HG03558 (cell line): ENCODE results near the gene KCNJ1.

Experiments
- ATAC-seq: cut with Tn5 transposase; IDR thresholded peaks from one replicate; pipeline ENCODE4 v1.9.1; 2021; ENCODE audit warnings: moderate number of reproducible peaks; ENCODE audit not compliant: unreplicated experiment; ENCODE audit errors: extremely low read depth

Gene KCNJ1

GRCh38 chr11:128902515-128903066, 35.5 kb upstream of the KCNJ1 start:
- no peak for ATAC-seq

DNA sequence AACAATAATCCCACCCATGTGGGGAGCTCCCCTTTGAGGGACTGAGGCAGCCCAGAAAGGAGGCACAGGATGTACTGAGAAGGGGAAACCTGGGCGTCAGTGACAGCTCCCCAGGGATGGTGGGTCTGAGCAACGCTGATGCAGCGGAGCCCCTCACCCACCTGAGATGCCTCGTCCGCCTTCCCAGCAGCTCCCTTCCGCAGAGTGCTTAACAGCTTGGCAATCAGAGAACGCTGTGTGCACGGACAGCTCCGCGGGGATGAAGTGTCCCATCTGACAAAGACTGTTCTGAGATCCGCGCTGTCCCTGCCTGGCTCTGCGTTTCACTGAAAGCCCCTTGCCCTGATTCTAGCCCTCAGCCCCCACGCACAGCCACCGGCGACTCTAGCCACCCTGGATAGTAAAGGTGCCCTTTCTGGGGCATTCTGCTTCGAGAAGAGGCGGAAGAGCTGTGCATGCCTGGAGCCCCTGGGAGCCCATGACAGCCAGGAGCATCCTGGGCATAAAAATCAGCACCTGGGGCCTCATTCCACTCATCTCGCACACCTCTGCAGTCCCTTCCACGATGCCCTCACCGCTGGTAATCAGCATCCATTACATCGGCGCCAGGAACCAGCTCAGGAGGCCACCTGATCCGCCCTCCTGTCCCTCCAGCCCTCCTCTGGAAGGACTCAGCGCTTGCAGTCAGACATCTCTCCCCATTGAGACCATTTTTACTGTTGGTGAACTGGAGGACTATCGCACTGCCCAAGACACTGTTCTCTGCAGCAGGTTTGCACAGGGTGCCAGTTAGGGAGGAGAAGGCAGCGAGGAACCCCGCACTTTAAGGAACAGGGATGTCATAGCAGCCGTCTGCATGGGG, 34.8 kb upstream of the KCNJ1 start:
- no peak for ATAC-seq

DNA sequence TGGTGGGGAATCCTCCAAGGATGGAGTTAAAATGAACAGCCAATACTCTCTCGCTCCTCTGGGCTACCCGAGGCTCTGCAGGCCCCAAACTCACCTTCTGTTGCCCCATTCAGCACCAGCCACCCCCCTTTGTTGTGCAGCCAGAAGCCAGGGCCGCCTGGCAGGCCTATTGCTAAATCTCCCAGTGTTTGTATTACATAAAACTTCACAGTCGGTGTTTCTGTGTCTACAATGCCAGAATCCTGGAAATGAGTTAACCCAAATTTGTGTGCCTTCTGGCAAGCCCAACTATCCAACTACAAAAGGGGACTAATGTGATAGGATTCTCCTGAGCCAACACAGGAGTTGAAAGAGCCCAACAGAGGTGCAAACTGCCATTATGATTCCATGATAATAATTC, 33.4 kb upstream of the KCNJ1 start:
- no peak for ATAC-seq

DNA sequence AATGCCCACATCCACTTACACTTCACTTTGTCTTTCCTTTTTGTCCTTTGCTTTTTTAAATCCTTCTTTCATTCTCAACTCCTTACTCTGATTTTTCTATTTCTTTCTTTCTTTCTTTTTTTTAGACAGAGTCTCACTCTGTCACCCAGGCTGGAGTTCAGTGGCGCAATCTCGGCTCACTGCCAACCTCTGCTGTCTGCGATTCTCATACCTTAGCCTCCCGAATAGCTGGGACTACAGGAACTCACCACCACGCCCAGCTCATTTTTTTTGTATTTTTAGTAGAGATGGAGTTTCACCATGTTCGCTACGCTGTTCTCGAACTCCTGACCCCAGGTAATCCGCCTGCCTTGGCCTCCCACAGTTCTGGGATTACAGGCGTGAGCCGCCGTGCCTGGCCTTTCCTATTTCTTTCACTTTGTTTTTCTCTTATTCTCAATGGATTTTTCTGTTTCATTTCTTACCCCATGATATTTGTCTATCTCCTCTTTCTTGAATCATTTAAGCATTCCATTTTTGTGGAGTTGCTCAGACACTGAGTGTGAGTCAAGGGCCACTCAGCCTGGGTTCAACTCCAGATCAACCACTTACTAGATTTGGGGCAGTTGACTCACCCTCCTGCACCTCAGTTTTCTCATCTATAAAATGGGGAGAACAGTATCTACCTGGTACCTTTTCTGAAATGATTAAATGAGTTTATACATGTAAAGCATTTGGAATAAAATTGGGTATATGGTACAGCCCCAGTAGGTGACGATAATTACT, 31.7 kb upstream of the KCNJ1 start:
- ATAC-seq, result no peak

- no peak for ATAC-seq
These were observed 30.7 kb upstream of the KCNJ1 start for GRCh38 chr11:128897826-128898225.

DNA sequence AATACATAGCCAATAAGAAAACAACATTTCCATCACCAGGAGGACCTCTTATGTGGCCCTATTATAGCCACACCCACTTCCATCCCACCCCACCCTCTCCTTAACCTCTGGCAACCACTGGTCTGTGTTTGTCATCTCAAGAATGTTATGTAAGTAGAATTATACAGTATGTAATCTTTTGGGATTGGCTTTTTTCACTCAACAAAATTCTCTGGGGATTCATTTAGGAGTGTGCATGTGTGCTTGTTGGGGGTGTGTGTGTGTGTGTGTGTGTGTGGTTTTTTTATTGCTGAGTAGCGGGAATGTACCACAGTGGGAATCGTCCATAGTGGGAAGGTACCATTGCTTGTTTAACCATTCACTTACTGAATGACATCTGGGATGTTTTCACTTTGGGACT, 29.3 kb upstream of the KCNJ1 start:
- ATAC-seq, result no peak

- ATAC-seq, result no peak
These were observed 28.4 kb upstream of the KCNJ1 start for GRCh38 chr11:128895526-128895925.

DNA sequence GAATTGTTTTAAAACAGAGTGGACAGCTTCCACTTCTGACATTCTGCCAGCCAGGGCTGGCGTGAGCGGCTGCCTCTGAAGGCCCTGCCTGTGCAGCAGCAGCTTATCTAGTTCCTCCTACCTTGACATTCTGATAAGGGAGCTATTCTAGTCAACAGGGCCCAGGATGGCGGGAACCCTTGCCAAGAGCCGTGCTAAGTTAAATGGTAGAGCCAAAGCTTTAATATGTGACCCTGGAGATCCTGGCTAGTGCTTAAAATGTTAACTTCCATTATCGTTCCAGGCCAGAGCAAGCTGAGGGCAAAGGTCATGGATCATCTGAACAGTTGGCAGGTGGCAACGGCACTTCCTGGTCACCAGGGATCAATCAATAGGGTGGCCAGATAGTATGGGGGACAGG, 27.6 kb upstream of the KCNJ1 start:
- no peak for ATAC-seq

GRCh38 chr11:128894286-128894681, 27.2 kb upstream of the KCNJ1 start:
- no peak for ATAC-seq

- peak; percentile 70 for ATAC-seq
These were observed 26.6 kb upstream of the KCNJ1 start for GRCh38 chr11:128893578-128894285.

- ATAC-seq, result no peak
These were observed 25.9 kb upstream of the KCNJ1 start for GRCh38 chr11:128892866-128893565.

GRCh38 chr11:128891913-128892398, 24.9 kb upstream of the KCNJ1 start:
- ATAC-seq, result no peak

DNA sequence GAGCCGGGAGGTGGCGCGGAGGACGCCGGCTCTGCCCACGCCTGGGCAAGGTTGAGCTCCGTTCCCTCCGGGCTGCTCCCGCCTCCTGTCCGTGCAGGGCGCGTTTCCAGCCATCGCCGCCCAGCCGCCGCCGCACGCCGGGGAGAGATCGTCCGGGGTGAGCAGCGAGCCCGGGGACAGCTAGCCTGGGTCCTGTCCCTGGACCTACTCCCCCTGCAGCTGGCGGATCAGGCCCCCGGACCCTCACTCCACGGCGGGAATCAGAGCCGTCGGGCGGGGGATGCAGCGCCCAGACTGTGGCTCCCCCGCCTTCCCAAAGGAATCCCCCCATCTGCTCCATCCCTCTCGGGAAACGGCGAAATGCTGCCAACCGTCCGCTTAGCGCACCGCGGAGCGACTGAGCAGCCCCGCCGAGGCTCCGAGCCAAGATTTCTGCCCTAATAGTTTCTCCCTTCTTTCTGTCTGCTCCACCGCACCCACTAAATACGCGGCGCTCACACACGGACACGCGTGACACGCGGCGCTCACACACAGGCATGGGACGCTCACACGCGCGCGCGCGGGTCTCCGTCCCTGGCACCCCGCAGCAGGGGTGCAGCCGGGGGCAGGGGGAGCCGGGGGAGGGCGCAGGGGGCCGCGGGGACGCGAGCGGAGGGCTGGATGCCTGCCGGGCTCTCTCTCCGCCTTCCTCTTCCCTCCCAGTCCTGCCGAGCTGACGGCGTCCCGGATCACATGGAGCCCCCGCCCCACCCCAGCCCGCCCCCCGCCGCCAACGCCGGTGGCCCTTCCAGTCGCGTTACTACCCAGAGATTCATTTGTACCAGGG, 23.7 kb upstream of the KCNJ1 start, which contains the start of gene KCNJ5:
Gene KCNJ5 (plus strand): TSS at position 814 of the 826 bp plus-strand sequence. CDS start 19,918 bp downstream, outside the sequence.
- ATAC-seq, result no peak

DNA sequence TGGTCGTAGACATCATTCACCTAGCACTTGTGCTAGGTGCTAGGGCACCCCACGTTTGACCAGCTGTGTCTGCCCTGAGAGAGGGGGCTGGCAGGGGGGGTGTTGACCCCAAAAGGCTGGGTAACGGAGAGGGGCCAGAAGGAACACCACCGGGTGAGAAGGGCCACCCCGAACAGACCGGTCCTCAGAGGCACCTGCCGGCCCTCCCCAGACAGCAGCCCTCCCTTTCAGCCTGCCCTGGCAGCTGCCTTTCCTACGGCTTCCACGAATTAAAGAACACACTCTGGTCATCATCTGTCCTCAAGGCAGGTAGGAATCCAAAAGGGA, 23.1 kb upstream of the KCNJ1 start:
- no peak for ATAC-seq

GRCh38 chr11:128889657-128890213, 22.6 kb upstream of the KCNJ1 start:
- no peak for ATAC-seq

DNA sequence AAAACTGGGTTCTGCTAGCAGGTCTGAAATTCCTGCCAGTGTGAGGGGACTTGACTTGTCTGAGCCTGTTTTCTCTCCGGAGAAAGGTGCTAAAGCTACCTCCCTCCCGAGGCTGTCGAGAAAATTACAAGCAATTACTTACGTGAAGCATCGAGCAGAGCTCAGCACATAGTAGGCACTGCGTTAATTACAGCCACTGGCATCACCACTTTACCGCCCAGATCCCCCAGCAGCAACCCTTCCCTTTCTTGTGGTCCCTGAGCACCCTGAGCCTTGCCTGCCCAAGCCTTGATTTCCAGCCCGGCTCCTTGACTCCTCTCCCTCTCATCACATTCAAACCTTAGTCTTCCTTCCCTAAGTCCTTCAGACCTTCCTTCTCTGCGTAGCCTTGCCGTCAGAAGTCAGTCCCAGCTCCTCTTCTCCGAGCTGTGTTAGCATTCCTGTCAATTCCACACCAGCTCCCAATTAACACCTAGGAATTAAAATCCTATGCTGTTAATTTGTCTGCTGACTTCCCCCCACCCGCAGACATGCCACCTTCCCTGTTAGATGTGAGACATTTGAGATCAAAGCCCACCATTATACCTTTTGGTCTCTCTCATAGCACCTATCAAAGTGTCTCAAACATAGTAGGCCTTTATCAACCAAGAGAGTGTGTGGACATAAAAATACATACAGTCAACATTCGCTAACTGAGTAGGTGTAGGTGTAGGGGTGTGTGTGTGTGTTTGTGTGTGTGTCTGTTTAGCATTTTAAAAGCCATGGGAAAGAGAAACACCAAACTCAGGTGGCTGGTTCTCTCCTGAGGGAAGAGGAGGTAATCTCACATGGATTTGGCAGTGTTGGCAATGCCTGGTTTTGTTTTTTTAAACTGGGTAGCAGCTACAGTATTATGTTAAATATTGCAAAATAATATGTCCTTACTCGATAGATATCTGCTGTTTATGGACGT, 21.2 kb upstream of the KCNJ1 start:
- no peak for ATAC-seq

DNA sequence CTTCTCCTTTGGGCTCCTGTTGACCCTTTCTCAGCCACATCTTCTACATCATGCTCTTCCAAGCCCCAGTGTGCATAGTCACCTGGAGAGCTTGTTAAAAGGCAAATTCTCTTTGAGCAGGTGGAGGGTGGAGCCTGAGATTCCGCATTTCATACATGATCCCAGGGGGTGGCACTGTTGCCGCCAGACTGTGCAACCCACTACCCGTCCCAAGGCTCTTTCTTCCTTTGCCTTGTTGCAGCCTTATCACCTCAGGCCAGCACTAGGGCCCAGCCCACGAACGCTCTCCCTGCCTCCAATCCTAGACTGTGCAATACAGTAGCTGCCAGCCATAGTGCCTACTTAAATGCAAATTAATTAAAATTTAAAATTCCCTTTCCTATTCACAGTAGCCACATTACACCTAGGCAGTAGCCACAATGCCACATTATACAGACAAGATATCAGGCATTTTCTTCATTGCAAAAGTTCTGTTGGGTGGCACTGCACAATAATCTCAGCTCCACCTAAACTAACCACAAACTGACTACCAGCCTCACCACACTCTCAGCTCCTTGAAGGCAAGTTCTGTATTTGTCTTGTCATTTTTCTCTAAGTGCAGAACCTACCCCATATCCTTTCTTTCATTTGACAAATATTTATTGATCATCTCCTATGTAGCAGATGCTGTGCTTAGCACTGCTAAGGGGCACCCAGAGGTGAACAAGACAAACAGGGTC, 19.5 kb upstream of the KCNJ1 start:
- no peak for ATAC-seq
